HCT116 (cell line): ENCODE measurements around the gene CCDC66. TPM values are rescaled to one million over a fixed set of nuclear protein-coding genes. Genes with fewer than 3 reads are reported as not detected.

Experiments
- ATAC-seq: fragments of 200-7000 bp; cut with Tn5 transposase; 2 replicates; pipeline ENCODE4 v1.9.1; 2020; ENCODE audit warnings: mild to moderate bottlenecking, moderate library complexity
- BruUV-seq: library from RNA; stranded (reverse); fragments of 400-500 nt; replicated peaks from 2 replicates; lab custom pipeline; 2021; lab: Mats Ljungman, UMichigan
- CTCF ChIA-PET: fragments of 300-600 bp; sonication (Branson Sonifier 250); formaldehyde crosslinking; loops from one replicate; lab custom pipeline; 2021; ENCODE audit warnings: antibody characterized with exemption; lab: Charles Lee
- POLR2A ChIA-PET: fragments of 300-600, 350-600 bp; sonication (Branson Sonifier 250); formaldehyde crosslinking; loops from one replicate; lab custom pipeline; 2021; ENCODE audit warnings: antibody characterized with exemption; lab: Charles Lee
- RAD21 ChIA-PET, 2 experiments: fragments of 300-600 bp; sonication (Branson Sonifier 250); formaldehyde crosslinking; loops; one replicate each; lab custom pipeline; 2023; ENCODE audit warnings: low total read pairs in 2 of 2; ENCODE audit not compliant: uncharacterized antibody in 2 of 2, unreplicated experiment in 2 of 2, low non-redundant PET in 1 of 2; lab: Charles Lee
- DNase-seq: peaks from one replicate; pipeline ENCODE4 v3.0.0-alpha.2; 2010; ENCODE audit warnings: low read depth, low spot score
- H2AFZ ChIP-seq: fragments of 200-600 bp; shearing (Covaris generic), sonication (generic); 2 replicates; pipeline ENCODE4 v1.6.1; 2017; ENCODE audit warnings: low read depth, mixed run types, mixed read lengths, antibody characterized with exemption, low read length; ENCODE audit not compliant: poor library complexity, severe bottlenecking
- H3K27ac ChIP-seq: 2 replicates; pipeline ENCODE4 v1.5.1; 2012; ENCODE audit warnings: low read depth, low read length
- H3K27me3 ChIP-seq: fragments of 200-600 bp; sonication (generic); 2 replicates; pipeline ENCODE4 v1.6.1; 2016; ENCODE audit warnings: mixed run types, low read length, mixed read lengths; ENCODE audit not compliant: insufficient read depth
- H3K36me3 ChIP-seq, 2 experiments: fragments of 200-500 bp in 1 of 2; fragments of 200-600 bp in 1 of 2; sonication (Bioruptor generic) in 1 of 2; sonication (generic) in 1 of 2; 2 replicates each; pipeline versions ENCODE4 v1.5.1 to v1.6.1; 2014 to 2016; ENCODE audit warnings: low read length in 2 of 2, inconsistent platforms in 1 of 2, mixed read lengths in 1 of 2, mixed run types in 1 of 2; ENCODE audit not compliant: insufficient read depth in 2 of 2, control insufficient read depth in 1 of 2
- H3K4me1 ChIP-seq, 2 experiments: fragments of 200-600 bp in 1 of 2; sonication (generic) in 1 of 2; 2 replicates each; pipeline versions ENCODE4 v1.5.1 to v1.6.1; 2012 to 2017; ENCODE audit warnings: low read length in 2 of 2, inconsistent platforms in 1 of 2, mild to moderate bottlenecking in 1 of 2, mixed read lengths in 1 of 2, mixed run types in 1 of 2, moderate library complexity in 1 of 2; ENCODE audit not compliant: insufficient read depth in 2 of 2, control insufficient read depth in 1 of 2
- H3K4me2 ChIP-seq: fragments of 200-600 bp; sonication (generic); 2 replicates; pipeline ENCODE4 v1.6.1; 2017; ENCODE audit warnings: mixed run types, low read length, mixed read lengths
- H3K4me3 ChIP-seq, 2 experiments: fragments of 200-600 bp in 1 of 2; sonication (generic) in 1 of 2; replicated peaks in 1 of 2; 2 replicates each; pipeline ENCODE4 v1.5.1; 2011 to 2016; ENCODE audit warnings: low read length in 2 of 2, control low read depth in 1 of 2, low read depth in 1 of 2, mild to moderate bottlenecking in 1 of 2, mixed read lengths in 1 of 2, mixed run types in 1 of 2
- H3K79me2 ChIP-seq: fragments of 200-600 bp; sonication (generic); 2 replicates; pipeline ENCODE4 v1.6.1; 2017; ENCODE audit warnings: mild to moderate bottlenecking, mixed run types, low read length, moderate library complexity, mixed read lengths; ENCODE audit not compliant: insufficient read depth
- H3K9ac ChIP-seq: fragments of 200-600 bp; sonication (generic); 2 replicates; pipeline ENCODE4 v1.6.1; 2016; ENCODE audit warnings: low read length, mixed read lengths
- H3K9me2 ChIP-seq: fragments of 200-600 bp; sonication (generic), shearing (Covaris generic); 2 replicates; pipeline ENCODE4 v1.6.1; 2017; ENCODE audit warnings: mixed run types, mild to moderate bottlenecking, moderate library complexity; ENCODE audit not compliant: insufficient read depth
- H3K9me3 ChIP-seq, 2 experiments: fragments of 200-500 bp in 1 of 2; fragments of 200-600 bp in 1 of 2; sonication (Bioruptor generic) in 1 of 2; sonication (generic) in 1 of 2; 2 replicates each; pipeline ENCODE4 v1.6.1; 2014 to 2017; ENCODE audit warnings: low read length in 2 of 2, mixed read lengths in 2 of 2, inconsistent platforms in 1 of 2, low read depth in 1 of 2, mild to moderate bottlenecking in 1 of 2, mixed run types in 1 of 2, moderate library complexity in 1 of 2; ENCODE audit not compliant: control insufficient read depth in 1 of 2, insufficient read depth in 1 of 2
- H4K20me1 ChIP-seq: fragments of 200-600 bp; sonication (generic), shearing (Covaris generic); 2 replicates; pipeline ENCODE4 v1.6.1; 2017; ENCODE audit warnings: mixed run types, mild to moderate bottlenecking, moderate library complexity; ENCODE audit not compliant: insufficient read depth
- ATF3 ChIP-seq: IDR thresholded peaks from 2 replicates; pipeline ENCODE4 v1.6.1; 2012
- CTCF ChIP-seq, 3 experiments: fragments of 200-600 bp in 1 of 3; sonication (generic) in 1 of 3; IDR thresholded peaks in 2 of 3; conservative IDR thresholded peaks in 1 of 3; 2 replicates each; pipeline ENCODE4 v1.5.1; 2012 to 2017; ENCODE audit warnings: low read depth in 2 of 3, low read length in 2 of 3, antibody characterized with exemption in 1 of 3, borderline replicate concordance in 1 of 3, control low read depth in 1 of 3, mild to moderate bottlenecking in 1 of 3, mixed read lengths in 1 of 3, mixed run types in 1 of 3, moderate library complexity in 1 of 3; ENCODE audit not compliant: insufficient read depth in 1 of 3
- ELF1 ChIP-seq: IDR thresholded peaks from 2 replicates; pipeline ENCODE4 v1.6.1; 2012; ENCODE audit warnings: low read depth, borderline replicate concordance
- EZH2phosphoT487 ChIP-seq: fragments of 200-600 bp; IDR thresholded peaks from 2 replicates; pipeline ENCODE4 v1.6.1; 2018; ENCODE audit warnings: antibody characterized with exemption, borderline replicate concordance
- JUND ChIP-seq: IDR thresholded peaks from 2 replicates; pipeline ENCODE4 v1.6.1; 2012
- MAX ChIP-seq: IDR thresholded peaks from 2 replicates; pipeline ENCODE4 v1.6.1; 2012
- POLR2A ChIP-seq: IDR thresholded peaks from 2 replicates; pipeline ENCODE4 v1.7.0; 2011; ENCODE audit warnings: borderline replicate concordance; ENCODE audit not compliant: insufficient read depth, insufficient read length; ENCODE audit errors: extremely low read depth
- RAD21 ChIP-seq: IDR thresholded peaks from 2 replicates; pipeline ENCODE4 v1.6.1; 2012; ENCODE audit warnings: low read depth, mild to moderate bottlenecking
- REST ChIP-seq: IDR thresholded peaks from 2 replicates; pipeline ENCODE4 v1.6.1; 2012; ENCODE audit warnings: low read depth
- SIN3A ChIP-seq: IDR thresholded peaks from 2 replicates; pipeline ENCODE4 v1.6.1; 2012; ENCODE audit warnings: low read depth
- TCF7L2 ChIP-seq: IDR thresholded peaks from 2 replicates; pipeline ENCODE4 v1.7.0; 2011; ENCODE audit warnings: borderline replicate concordance, inconsistent platforms; ENCODE audit not compliant: insufficient read depth, insufficient read length; ENCODE audit errors: extremely low read depth
- YY1 ChIP-seq: IDR thresholded peaks from 2 replicates; pipeline ENCODE4 v1.6.1; 2011; ENCODE audit warnings: low read length, low read depth, moderate library complexity, mild to moderate bottlenecking; ENCODE audit not compliant: insufficient replicate concordance; ENCODE audit errors: extremely low read depth
- ZNF274 ChIP-seq: fragments of 200-500 bp; sonication (Bioruptor generic); IDR thresholded peaks from 2 replicates; pipeline ENCODE4 v1.6.1; 2014; ENCODE audit warnings: mild to moderate bottlenecking, low read depth, low read length, inconsistent platforms
- intact Hi-C: fragments of 100-400 bp; cut with micrococcal nuclease; formaldehyde crosslinking; loops from 2 replicates; pipeline ENCODE4 v1.10.0; 2022
- total RNA-seq: library from RNA; stranded (reverse); gene quantifications from one replicate; pipeline ENCODE4 v1.2.1, GENCODE V29; 2021; ENCODE audit not compliant: unreplicated experiment

Gene CCDC66
- total RNA-seq, 1 experiment from 2014 or later: 16.9 TPM

- H2AFZ ChIP-seq: no peak overlapping the region
- no peak for DNase-seq
- CTCF ChIA-PET: no interaction called here
- H3K9me3 ChIP-seq: no peaks in the 10 kb centered on the region
- H3K4me2 ChIP-seq: no peak overlapping the region
- H3K36me3 ChIP-seq: peaks cover 11 to 14% of the 10 kb centered on the region in 2 experiments
- no peak overlapping the region for H3K27ac ChIP-seq
- H3K9ac ChIP-seq: no peak overlapping the region
- no peak overlapping the region for H3K4me3 ChIP-seq
- H3K4me1 ChIP-seq: no peaks in the 10 kb centered on the region
- H3K79me2 ChIP-seq: no peaks in the 10 kb centered on the region
- intact Hi-C loops: no loop called here
- ATAC-seq: no peak
- no peak for TF ChIP-seq CTCF (IDR thresholded peaks at IDR 0.05 in 2 of 3, conservative IDR thresholded peaks at IDR 0.05 in 1 of 3; ENCODE audit: borderline replicate concordance in 1 of 3, insufficient read depth in 1 of 3, low read depth in 2 of 3, low read length in 2 of 3)
- no peak for TF ChIP-seq ZNF274
- TF ChIP-seq EZH2phosphoT487: no peak
- no peak for TF ChIP-seq POLR2A
- TF ChIP-seq JUND: no peak
- TF ChIP-seq REST: no peak
- TF ChIP-seq YY1: no peak
- no peak for TF ChIP-seq ATF3
- TF ChIP-seq MAX: no peak
- no peak for TF ChIP-seq TCF7L2
- TF ChIP-seq RAD21: no peak
- no peak for TF ChIP-seq ELF1
- TF ChIP-seq SIN3A: no peak
- TF ChIP-seq, all 23 proteins: peak for 0
- no peaks in the 10 kb centered on the region for H3K27me3 ChIP-seq
- RAD21 ChIA-PET: no interaction called here
- no peaks in the 10 kb centered on the region for H3K9me2 ChIP-seq
- no TSS peak for BruUV-seq
- POLR2A ChIA-PET: no interaction called here
- no peaks in the 10 kb centered on the region; the same call in 1 of the 2 replicates for H4K20me1 ChIP-seq
These were observed 72.1 kb downstream of the CCDC66 start for GRCh38 chr3:56629047-56629446.
